Endodermal cell (in vitro differentiated cells): ENCODE measurements around the gene GATA3. TPM values are rescaled to one million over a fixed set of nuclear protein-coding genes. Genes with fewer than 3 reads are reported as not detected.

ENCODE experiments used
- DNase-seq: peaks from one replicate; pipeline ENCODE4 v3.0.0-alpha.2; 2017
- H3K27ac ChIP-seq: 2 replicates; pipeline ENCODE4 v1.5.1; 2013; ENCODE audit warnings: mild to moderate bottlenecking, low read depth, low read length, moderate library complexity
- H3K27me3 ChIP-seq: 2 replicates; pipeline ENCODE4 v1.6.1; 2013; ENCODE audit warnings: mild to moderate bottlenecking, low read length, moderate library complexity; ENCODE audit not compliant: insufficient read depth, control insufficient read depth, poor library complexity, severe bottlenecking
- H3K36me3 ChIP-seq: 2 replicates; pipeline ENCODE4 v1.7.0; 2013; ENCODE audit warnings: mild to moderate bottlenecking, low read length, moderate library complexity; ENCODE audit not compliant: control insufficient read depth, insufficient read depth
- H3K4me1 ChIP-seq: one replicate; pipeline ENCODE4 v1.7.0; 2013; ENCODE audit warnings: low read length; ENCODE audit not compliant: control insufficient read depth, insufficient read depth
- H3K4me3 ChIP-seq: 2 replicates; pipeline ENCODE4 v1.5.1; 2013; ENCODE audit warnings: mild to moderate bottlenecking, low read length, moderate library complexity
- H3K9ac ChIP-seq: 2 replicates; pipeline ENCODE4 v1.6.1; 2013; ENCODE audit warnings: mild to moderate bottlenecking, low read length, moderate library complexity; ENCODE audit not compliant: poor library complexity, severe bottlenecking; ENCODE audit errors: extremely low read depth
- H3K9me3 ChIP-seq: 2 replicates; pipeline ENCODE4 v1.6.1; 2013; ENCODE audit warnings: mild to moderate bottlenecking, low read length, moderate library complexity; ENCODE audit not compliant: control insufficient read depth
- H3K27ac Mint-ChIP-seq: 2 replicates; pipeline ENCODE4 v1.8.0; 2020; ENCODE audit warnings: mixed read lengths
- H3K27me3 Mint-ChIP-seq: 2 replicates; pipeline ENCODE4 v1.8.0; 2021; ENCODE audit warnings: mild to moderate bottlenecking, mixed read lengths; ENCODE audit not compliant: insufficient read depth
- H3K36me3 Mint-ChIP-seq: 2 replicates; pipeline ENCODE4 v1.8.0; 2020; ENCODE audit warnings: low read depth, mixed read lengths
- H3K4me1 Mint-ChIP-seq: 2 replicates; pipeline ENCODE4 v1.8.0; 2020; ENCODE audit warnings: mixed read lengths
- H3K4me3 Mint-ChIP-seq: 2 replicates; pipeline ENCODE4 v1.8.0; 2020; ENCODE audit warnings: mild to moderate bottlenecking, moderate library complexity, mixed read lengths
- H3K9me3 Mint-ChIP-seq: 2 replicates; pipeline ENCODE4 v1.8.0; 2020; ENCODE audit warnings: mild to moderate bottlenecking, mixed read lengths
- CTCF ChIP-seq: fragments of 200-600 bp; sonication (generic); conservative IDR thresholded peaks from 2 replicates; pipeline ENCODE4 v1.5.0; 2021; ENCODE audit warnings: antibody characterized with exemption, mild to moderate bottlenecking
- WGBS, 2 experiments: methylation state at CpG; one replicate each; pipeline versions ENCODE4 v1.1.5 to v1.1.7; 2013; ENCODE audit warnings: missing lambda C conversion rate in 2 of 2, mixed read lengths in 1 of 2; ENCODE audit not compliant: insufficient coverage in 1 of 2, insufficient read length in 1 of 2; 5-methylcytosine and 5-hydroxymethylcytosine counted together
- total RNA-seq, 2 donors: library from RNA; stranded (reverse); fragmentation: NEBNext Ultra II Directional in 1 of 2; extraction: Animal tissue kit (Norgen Biotek cat#: 25700) in 1 of 2; gene quantifications; 2 replicates in 1 of 2; 3 replicates in 1 of 2; pipeline ENCODE4 v1.2.1, GENCODE V29; 2021

Gene GATA3
- total RNA-seq, 2 donors from 2014 or later = 51.3 to 103 TPM

- no peaks in the 10 kb centered on the region for H3K27me3 ChIP-seq
- H3K36me3 Mint-ChIP-seq = no peaks in the 10 kb centered on the region
- H3K4me3 ChIP-seq = no peak overlapping the region
- H3K27ac Mint-ChIP-seq = no peak overlapping the region
- no peak for DNase-seq
- no peak overlapping the region for H3K9ac ChIP-seq
- H3K4me1 Mint-ChIP-seq = peaks cover 14% of the 10 kb centered on the region
- no peak overlapping the region for H3K4me3 Mint-ChIP-seq
- H3K36me3 ChIP-seq = no peaks in the 10 kb centered on the region
- no peaks in the 10 kb centered on the region for H3K4me1 ChIP-seq
- H3K27ac ChIP-seq = no peak overlapping the region
- no peaks in the 10 kb centered on the region for H3K9me3 ChIP-seq
- 77 to 84% methylated on average over 4 to 5 of the region's 5 CpGs for WGBS, 2 experiments
- peaks cover 27% of the 10 kb centered on the region for H3K27me3 Mint-ChIP-seq
- no peak for TF ChIP-seq CTCF
- no peaks in the 10 kb centered on the region for H3K9me3 Mint-ChIP-seq
Observed at GRCh38 chr10:8086315-8086714, 31.8 kb downstream of the GATA3 start.

GRCh38 chr10:8088504-8088903 lies 34.0 kb downstream of the GATA3 start:
- H3K9ac ChIP-seq = no peak overlapping the region
- no peaks in the 10 kb centered on the region for H3K36me3 ChIP-seq
- Mint-ChIP-seq H3K27ac (no peak overlapping the region), H3K36me3 (no peaks in the 10 kb centered on the region), H3K4me1 (peaks cover 14% of the 10 kb centered on the region), H3K27me3 (peaks cover 18% of the 10 kb centered on the region), H3K9me3 (no peaks in the 10 kb centered on the region), H3K4me3 (no peak overlapping the region)
- no peaks in the 10 kb centered on the region for H3K4me1 ChIP-seq
- no peaks in the 10 kb centered on the region for H3K27me3 ChIP-seq
- no peaks in the 10 kb centered on the region for H3K9me3 ChIP-seq
- TF ChIP-seq CTCF = no peak
- DNase-seq = no peak
- H3K27ac ChIP-seq = no peak overlapping the region
- no peak overlapping the region for H3K4me3 ChIP-seq
- WGBS, 2 experiments = 84 to 90% methylated on average over 2 to 5 of the region's 6 CpGs

- Mint-ChIP-seq H3K4me1 (no peaks in the 10 kb centered on the region), H3K27ac (no peak overlapping the region), H3K4me3 (no peak overlapping the region), H3K9me3 (no peaks in the 10 kb centered on the region), H3K27me3 (peaks cover 18% of the 10 kb centered on the region), H3K36me3 (no peaks in the 10 kb centered on the region)
- H3K4me1 ChIP-seq = no peaks in the 10 kb centered on the region
- 83 to 100% methylated on average over 1 to 2 of the region's 2 CpGs for WGBS, 2 experiments
- H3K27ac ChIP-seq = no peak overlapping the region
- H3K9me3 ChIP-seq = no peaks in the 10 kb centered on the region
- no peaks in the 10 kb centered on the region for H3K36me3 ChIP-seq
- H3K4me3 ChIP-seq = no peak overlapping the region
- H3K27me3 ChIP-seq = no peaks in the 10 kb centered on the region
- no peak for TF ChIP-seq CTCF
- no peak for DNase-seq
- H3K9ac ChIP-seq = no peak overlapping the region
Observed at GRCh38 chr10:8092428-8092827, 37.9 kb downstream of the GATA3 start.
